Ureter (tissue), 1 donor: ENCODE measurements around the gene MRPL20. TPM values are rescaled to one million over a fixed set of nuclear protein-coding genes. Genes with fewer than 3 reads are reported as not detected.

Experiments
- DNase-seq: peaks from one replicate; pipeline ENCODE4 v3.0.0-alpha.2; 2020; ENCODE audit warnings: low spot score
- total RNA-seq: library from RNA; stranded (reverse); gene quantifications from one replicate; pipeline ENCODE4 v1.2.4, GENCODE V29; 2023
- donor health status: DM: yes; HTN: yes; CAD: no.

MRPL20 gene
- total RNA-seq, 1 donor from 2014 or later = 145 TPM

DNA sequence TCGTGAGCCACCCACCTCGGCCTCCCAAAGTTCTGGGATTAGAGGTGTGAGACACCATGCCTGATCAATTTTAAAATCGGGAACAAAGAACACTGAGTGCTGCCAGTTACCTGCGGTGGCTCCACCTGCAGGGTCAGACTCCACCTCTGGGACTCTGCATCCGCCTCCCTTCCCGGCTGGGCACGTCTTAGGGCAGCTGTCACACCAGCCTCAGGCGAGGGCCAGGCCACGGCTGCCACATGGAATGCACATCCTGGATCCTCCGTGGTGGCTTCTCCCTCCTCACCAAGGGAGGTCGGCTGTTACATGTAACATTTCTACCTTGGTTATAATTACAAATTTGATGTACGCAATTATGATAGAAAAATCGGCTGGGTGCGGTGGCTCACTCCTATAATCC, 42.8 kb downstream of the MRPL20 start:
- DNase-seq = no peak

- peak; percentile 60 for DNase-seq
These were observed 45.1 kb downstream of the MRPL20 start for GRCh38 chr1:1361982-1362423.

GRCh38 chr1:1361233-1361981, 45.7 kb downstream of the MRPL20 start:
- DNase-seq = no peak

DNA sequence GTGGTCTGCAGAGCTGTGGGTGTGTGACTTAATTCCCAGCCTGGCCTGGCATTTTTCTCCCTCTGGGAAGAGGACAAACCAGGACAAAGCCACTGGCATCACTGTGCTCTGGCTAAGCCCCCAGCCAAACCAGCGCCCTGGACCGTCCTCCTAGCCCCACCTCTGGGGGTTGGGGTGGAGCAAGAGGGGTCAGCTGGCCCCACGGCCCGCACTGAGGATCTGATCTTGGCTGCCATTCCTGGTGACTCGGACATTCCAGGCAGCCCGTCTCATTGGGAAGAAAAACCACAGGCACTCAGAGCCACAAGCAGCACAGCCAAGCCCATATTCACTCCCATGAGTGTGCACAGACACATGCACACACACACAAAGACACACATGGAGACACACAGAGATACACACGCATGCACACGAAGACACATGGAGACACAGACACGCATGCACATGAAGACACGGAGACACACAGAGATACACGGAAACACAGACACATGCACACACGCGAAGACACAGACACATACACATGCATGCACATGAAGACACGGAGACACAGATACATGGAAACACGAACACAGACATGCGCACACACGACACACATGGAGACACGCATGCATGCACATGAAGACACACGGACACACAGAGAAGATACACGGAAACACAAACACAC, 46.5 kb downstream of the MRPL20 start:
- peak; percentile 75 for DNase-seq

GRCh38 chr1:1359664-1360468, 47.2 kb downstream of the MRPL20 start:
- peak; percentile 63 for DNase-seq

DNA sequence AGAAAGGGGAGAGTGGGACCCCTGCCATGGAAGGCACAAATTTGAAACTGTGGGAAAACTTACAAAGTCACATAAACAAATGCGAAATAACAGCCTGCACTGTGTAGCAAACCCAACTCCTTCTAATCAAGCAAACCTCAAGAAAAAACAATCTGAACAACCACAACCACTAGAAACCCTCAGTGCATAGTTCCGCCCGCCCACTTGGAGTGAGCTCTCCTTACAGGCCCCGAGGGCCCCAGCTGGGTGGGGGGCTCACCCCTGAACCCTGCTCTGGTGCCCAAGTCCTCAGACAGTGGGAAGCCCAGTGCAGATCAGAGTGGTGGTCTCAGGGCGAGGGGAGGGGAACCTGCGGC, 47.8 kb downstream of the MRPL20 start:
- peak; percentile 44 for DNase-seq

GRCh38 chr1:1358433-1359271, 48.4 kb downstream of the MRPL20 start, which contains the start of gene MXRA8:
Gene MXRA8 (minus strand): TSS chr1:1358555. CDS start chr1:1358504, 51 bp downstream.
- DNase-seq = peak; percentile 77

DNA sequence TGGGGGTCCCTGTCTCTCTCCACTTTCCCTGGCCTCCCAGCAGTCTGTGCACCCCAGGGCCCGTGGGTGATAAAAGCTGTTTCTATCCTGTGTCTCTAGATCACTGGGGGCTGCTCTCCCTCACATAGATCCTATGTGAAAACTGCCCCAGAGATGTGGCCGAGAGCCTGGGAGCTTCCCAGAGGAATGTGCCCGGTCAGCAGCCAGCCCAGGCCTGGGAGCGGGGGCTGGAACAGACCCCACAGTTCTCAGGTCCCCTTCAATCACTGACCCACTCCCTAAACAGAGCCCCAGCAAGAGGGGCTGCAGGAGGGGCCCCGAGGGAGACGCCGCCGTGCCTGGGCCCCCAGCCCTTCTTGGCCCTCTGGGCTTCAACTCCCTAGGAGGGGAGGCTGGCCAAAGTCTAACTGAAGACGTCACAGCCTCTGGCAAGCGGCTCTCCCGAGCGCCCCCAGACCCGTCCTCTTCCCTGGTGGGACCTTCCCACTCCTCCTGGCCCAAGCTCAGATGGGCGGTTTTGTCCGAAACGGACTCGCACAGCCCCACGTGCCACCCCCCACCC, 49.1 kb downstream of the MRPL20 start:
- no peak for DNase-seq

GRCh38 chr1:1356796-1357401, 50.2 kb downstream of the MRPL20 start:
- DNase-seq = no peak

DNA sequence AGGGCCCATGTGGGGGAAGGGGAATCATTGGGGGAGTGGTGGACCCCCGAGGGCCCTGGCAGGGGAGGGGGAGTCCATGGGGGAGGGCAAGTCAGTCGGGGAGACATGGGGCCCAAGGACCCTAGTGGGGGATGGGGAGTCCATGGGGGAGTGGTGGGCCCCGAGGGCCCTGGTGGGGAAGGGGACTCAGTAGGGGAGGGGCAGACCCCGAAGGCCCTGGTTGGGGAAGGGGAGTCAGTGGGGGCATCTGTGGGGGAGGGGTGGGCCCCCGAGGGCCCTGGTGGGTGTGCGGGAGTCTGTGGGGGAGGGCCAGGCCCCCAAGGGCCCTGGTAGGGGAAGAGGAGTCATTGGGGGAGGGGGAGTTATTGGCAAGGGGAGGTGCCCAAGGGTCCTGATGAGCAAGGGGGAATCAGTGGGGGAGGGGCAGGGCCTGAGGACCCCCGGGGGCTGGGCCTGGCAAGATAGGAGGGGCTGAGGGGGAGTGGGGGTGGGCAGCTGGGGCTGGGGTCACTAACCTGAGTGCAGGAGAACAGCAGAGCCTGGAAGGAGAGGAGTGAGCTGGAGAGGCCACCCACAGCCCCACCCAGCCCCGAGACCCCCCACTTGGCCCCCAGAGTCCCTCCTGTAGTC, 50.8 kb downstream of the MRPL20 start:
- no peak for DNase-seq

GRCh38 chr1:1355416-1355815, 51.7 kb downstream of the MRPL20 start:
- DNase-seq = no peak

GRCh38 chr1:1354271-1355247, 52.5 kb downstream of the MRPL20 start:
- no peak for DNase-seq

DNA sequence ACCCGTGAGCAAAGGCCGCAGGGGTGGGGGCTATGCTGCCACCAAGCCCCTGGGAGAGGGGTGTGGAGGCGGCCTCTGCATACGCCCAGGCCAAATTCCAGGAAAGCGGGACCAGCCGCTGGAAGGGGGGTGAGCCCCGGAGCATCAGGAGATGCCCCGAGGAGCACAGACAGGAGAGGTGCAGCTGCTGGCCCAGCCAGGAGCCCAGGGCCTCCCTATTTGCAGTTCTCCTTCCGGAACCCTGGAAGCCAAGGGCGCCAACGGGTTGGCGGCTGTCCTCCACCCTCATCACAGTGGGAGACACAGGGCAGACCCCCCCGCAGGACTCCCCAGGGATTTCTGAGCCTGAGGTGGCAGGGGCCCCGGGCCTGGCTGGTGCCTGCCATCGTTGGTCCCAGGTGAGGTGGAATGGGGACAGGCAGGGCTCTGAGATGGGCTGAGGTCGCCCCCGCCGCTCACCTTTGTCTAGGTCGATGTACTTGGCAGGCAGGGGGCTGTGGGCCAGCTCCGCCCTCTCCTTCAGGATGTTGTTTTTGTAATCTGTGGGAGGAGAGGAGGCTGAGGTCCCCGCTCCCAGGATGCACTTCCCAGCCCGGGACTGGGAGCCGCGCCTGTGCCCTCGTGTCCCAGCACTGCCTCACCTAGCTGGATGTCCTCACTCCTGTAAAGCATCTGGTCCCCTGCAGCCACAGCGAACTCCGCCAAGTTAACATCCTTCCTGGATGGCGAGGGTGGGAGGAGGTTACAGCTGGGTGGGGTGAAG, 53.5 kb downstream of the MRPL20 start:
- no peak for DNase-seq

DNA sequence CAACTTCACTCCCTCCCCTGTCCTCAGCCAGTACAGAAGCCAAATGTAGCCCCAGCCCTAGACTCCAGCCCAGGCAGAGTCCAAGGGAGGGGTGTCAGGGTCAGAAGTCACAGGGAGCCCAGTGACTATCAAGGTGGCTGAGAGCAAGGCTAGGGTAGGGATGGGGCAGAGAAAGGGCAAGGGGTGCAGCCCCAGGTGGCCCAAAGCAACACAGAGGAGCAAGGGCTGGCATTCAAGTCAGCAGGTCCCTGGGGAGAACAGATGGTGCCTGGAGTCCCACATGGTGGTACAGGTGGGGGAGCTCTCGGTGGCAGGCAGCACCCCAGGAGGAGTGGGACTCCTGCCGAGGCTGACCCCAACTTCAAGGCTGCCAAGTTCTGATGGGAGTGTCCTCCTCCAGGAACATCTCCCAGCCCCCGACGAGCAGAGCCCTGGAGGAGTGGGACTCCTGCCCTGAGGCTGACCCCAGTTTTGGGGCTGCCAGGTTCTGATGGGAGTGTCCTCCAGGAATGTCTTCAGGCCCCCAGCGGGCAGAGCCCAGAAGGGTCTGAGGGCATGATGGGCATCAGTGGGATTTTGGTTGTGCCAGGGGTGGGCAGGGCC, 54.2 kb downstream of the MRPL20 start:
- DNase-seq = no peak
